Lung (tissue), 12 donors: Measurements from ENCODE around the gene CEP250. TPM values are rescaled to one million over a fixed set of nuclear protein-coding genes. Genes with fewer than 3 reads are reported as not detected.
"Not testable (repeated sequence)": the region's sequence is repeated elsewhere in the genome, so short reads cannot be mapped to it uniquely, and the experiment has no call there.

Experiments
- ATAC-seq: fragments of 200-7000 bp; cut with Tn5 transposase; one replicate; pipeline ENCODE4 v1.9.1; 2020; ENCODE audit warnings: moderate number of reproducible peaks; ENCODE audit not compliant: insufficient read depth, low FRiP score
- DNase-seq, 3 donors: peaks; one replicate each; pipeline ENCODE4 v3.0.0-alpha.2; 2013 to 2017
- H3K27ac ChIP-seq, 2 donors: one replicate each; pipeline ENCODE4 v1.5.1; 2013; ENCODE audit warnings: mild to moderate bottlenecking in 2 of 2, moderate library complexity in 2 of 2, control low read depth in 1 of 2, inconsistent platforms in 1 of 2, low read depth in 1 of 2, low read length in 1 of 2
- H3K27me3 ChIP-seq, 3 donors: one replicate each; pipeline ENCODE4 v1.5.1; 2013; ENCODE audit warnings: low read length in 2 of 3; ENCODE audit not compliant: control insufficient read depth in 3 of 3, insufficient read depth in 3 of 3
- H3K36me3 ChIP-seq, 4 donors: one replicate each; pipeline ENCODE4 v1.5.1; 2013; ENCODE audit warnings: low read length in 4 of 4, mild to moderate bottlenecking in 1 of 4, moderate library complexity in 1 of 4; ENCODE audit not compliant: control insufficient read depth in 4 of 4, insufficient read depth in 4 of 4
- H3K4me1 ChIP-seq, 5 donors: one replicate each; pipeline ENCODE4 v1.5.1; 2013; ENCODE audit warnings: low read length in 5 of 5, mild to moderate bottlenecking in 2 of 5, moderate library complexity in 1 of 5; ENCODE audit not compliant: control insufficient read depth in 5 of 5, insufficient read depth in 5 of 5
- H3K4me3 ChIP-seq: one replicate; pipeline ENCODE4 v1.5.1; 2013; ENCODE audit warnings: mild to moderate bottlenecking, control low read depth, moderate library complexity
- H3K9ac ChIP-seq, 2 donors: one replicate each; pipeline ENCODE4 v1.5.1; 2013; ENCODE audit warnings: low read length in 2 of 2, control low read depth in 1 of 2; ENCODE audit not compliant: insufficient read depth in 1 of 2
- H3K9me3 ChIP-seq, 4 donors: one replicate each; pipeline ENCODE4 v1.5.1; 2013; ENCODE audit warnings: low read length in 3 of 4, mild to moderate bottlenecking in 1 of 4, moderate library complexity in 1 of 4; ENCODE audit not compliant: control insufficient read depth in 4 of 4, insufficient read depth in 3 of 4
- CTCF ChIP-seq: IDR thresholded peaks from 2 replicates; pipeline ENCODE4 v1.5.1; 2012; ENCODE audit warnings: mild to moderate bottlenecking; ENCODE audit errors: control extremely low read depth, extremely low read depth
- WGBS, 2 donors: extraction: QIAGEN DNeasy Blood & Tissue Kit; methylation state at CpG; one replicate each; pipeline ENCODE4 v1.1.7; 2013; 5-methylcytosine and 5-hydroxymethylcytosine counted together
- polyA plus RNA-seq, 2 donors: library from polyadenylated mRNA; stranded (reverse); fragments of 200-250 nt; gene quantifications; one replicate each; pipeline ENCODE4 v1.2.1, GENCODE V29; 2013
- total RNA-seq, 2 donors: library from RNA; depleted of rRNA in 1 of 2; stranded (reverse); fragments of >200 nt in 1 of 2; gene quantifications; one replicate each; pipeline ENCODE4 v1.2.1, GENCODE V29; 2014 to 2021
- donor health status: control.
- donor health status: control.
- donor health status: Bipolar disorder and iron deficiency.
- donor health status: healthy.
- donor health status: DM: yes; HTN: yes; CAD: no.

The CEP250 gene
- total and polyA plus RNA-seq, 4 donors, result 8.7 to 34.5 (median 19.7) TPM

DNA sequence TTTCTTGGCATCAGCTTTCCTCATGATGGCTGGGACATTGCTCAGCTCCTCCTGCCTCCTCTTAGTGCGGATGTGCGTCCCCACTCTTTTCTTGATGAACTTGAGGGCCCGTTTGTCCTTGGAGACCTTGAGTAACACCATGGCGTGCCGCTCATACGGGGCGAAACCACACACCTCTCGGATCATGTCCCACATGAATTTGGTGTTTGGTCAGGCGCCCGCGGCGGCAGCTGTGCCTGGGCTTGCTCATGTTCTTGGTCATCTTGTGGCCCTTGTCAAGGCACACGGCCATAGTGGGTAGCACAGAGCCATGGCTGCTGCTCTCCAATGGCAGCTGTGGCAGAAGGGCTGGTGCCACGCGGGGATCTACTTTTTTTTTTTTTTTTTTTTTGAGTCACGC is 89.0 kb downstream of the CEP250 start:
- DNase-seq, result no peak
- Histone ChIP-seq H3K36me3 (peaks cover 12 to 35% (median 18%) of the 10 kb centered on the region in 4 donors), H3K4me3 (no peak overlapping the region)

GRCh38 chr20:35544941-35545340 is 89.5 kb downstream of the CEP250 start:
- peaks cover 13 to 37% (median 20%) of the 10 kb centered on the region in 4 donors for H3K36me3 ChIP-seq

More for the DNA sequence above, 89.0 kb downstream of the CEP250 start:
- H3K27me3 ChIP-seq, result no peaks in the 10 kb centered on the region
- H3K9ac ChIP-seq, result no peak overlapping the region
- H3K27ac ChIP-seq, result no peak overlapping the region
- no peaks in the 10 kb centered on the region for H3K9me3 ChIP-seq
- H3K4me1 ChIP-seq, result peaks cover 3 to 14% (median 5%) of the 10 kb centered on the region in 5 donors
- no peak for ATAC-seq
- 94 to 98% methylated on average over 15 to 16 of the region's 16 CpGs for WGBS, 2 donors
- TF ChIP-seq CTCF, result no peak

DNA sequence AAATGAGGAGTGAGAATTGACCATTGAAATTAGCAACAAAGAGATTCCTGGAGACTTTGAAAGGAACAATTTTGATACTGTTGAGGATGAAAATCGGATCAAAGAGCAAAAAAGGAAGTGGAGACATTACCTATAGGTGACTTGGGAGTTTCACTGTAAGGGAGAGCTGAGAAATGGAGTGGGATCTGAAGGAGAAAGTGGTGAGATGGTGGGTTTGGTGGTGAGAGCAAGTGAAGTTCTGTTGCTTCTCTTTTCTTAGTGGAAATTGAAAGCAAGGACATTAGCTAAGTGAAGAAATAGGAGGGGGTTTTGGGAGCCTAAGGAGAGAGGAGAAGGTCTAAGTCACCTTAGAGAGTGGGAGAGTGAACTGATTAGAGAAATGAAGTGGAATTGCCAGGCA is 90.7 kb downstream of the CEP250 start:
- 85 to 87% methylated on average over 1 of the region's 1 CpG for WGBS, 2 donors
- H3K4me1 ChIP-seq, result peaks cover 3 to 13% (median 5%) of the 10 kb centered on the region in 5 donors
- H3K4me3 ChIP-seq, result no peak overlapping the region
- no peak for DNase-seq
- H3K27me3 ChIP-seq, result no peaks in the 10 kb centered on the region
- H3K36me3 ChIP-seq, result peaks cover 18 to 38% (median 21%) of the 10 kb centered on the region in 4 donors
- no peak overlapping the region for H3K9ac ChIP-seq
- ATAC-seq, result no peak
- no peak for TF ChIP-seq CTCF
- H3K27ac ChIP-seq, result no peak overlapping the region
- H3K9me3 ChIP-seq, result no peaks in the 10 kb centered on the region

More at GRCh38 chr20:35544941-35545340, 89.5 kb downstream of the CEP250 start:
- H3K27me3 ChIP-seq, ATAC-seq, H3K9ac ChIP-seq, H3K27ac ChIP-seq, H3K9me3 ChIP-seq, DNase-seq, H3K4me3 ChIP-seq: not testable (repeated sequence)
- H3K4me1 ChIP-seq, result peaks cover 3 to 11% (median 5%) of the 10 kb centered on the region in 5 donors
- WGBS, 2 donors, result 95 to 96% methylated on average over 7 of the region's 7 CpGs

DNA sequence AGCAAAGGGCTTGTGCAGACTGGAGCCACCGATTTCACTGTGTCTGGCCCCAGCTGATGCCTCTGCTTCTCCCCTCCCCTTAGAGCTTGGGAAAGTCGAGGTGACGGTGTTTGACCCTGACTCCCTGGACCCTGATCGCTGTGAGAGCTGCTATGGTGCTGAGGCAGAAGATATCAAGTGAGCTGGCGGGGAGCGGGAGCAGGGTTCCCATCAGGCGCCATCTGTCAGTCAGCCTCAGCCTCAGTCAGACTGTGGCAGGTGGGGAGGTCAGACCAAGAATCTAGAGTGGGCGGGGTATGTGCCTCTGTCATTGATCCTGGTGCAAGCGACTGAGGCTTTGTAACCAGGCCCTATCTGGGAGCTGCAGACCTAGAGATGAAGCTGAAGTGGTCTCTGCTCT is 91.9 kb downstream of the CEP250 start:
- no peaks in the 10 kb centered on the region for H3K27me3 ChIP-seq
- no peak overlapping the region for H3K4me3 ChIP-seq
- ATAC-seq (no peak), DNase-seq (no peak)
- peaks cover 19 to 42% (median 29%) of the 10 kb centered on the region in 4 donors for H3K36me3 ChIP-seq
- no peaks in the 10 kb centered on the region for H3K9me3 ChIP-seq
- 84% methylated on average over 9 of the region's 9 CpGs for WGBS, 2 donors
- H3K9ac ChIP-seq, result no peak overlapping the region
- no peak overlapping the region for H3K27ac ChIP-seq
- peaks cover 0 to 18% (median 5%) of the 10 kb centered on the region in 5 donors for H3K4me1 ChIP-seq
- no peak for TF ChIP-seq CTCF
